Measurements from ENCODE around the gene BCAS3.

The BCAS3 gene

DNA sequence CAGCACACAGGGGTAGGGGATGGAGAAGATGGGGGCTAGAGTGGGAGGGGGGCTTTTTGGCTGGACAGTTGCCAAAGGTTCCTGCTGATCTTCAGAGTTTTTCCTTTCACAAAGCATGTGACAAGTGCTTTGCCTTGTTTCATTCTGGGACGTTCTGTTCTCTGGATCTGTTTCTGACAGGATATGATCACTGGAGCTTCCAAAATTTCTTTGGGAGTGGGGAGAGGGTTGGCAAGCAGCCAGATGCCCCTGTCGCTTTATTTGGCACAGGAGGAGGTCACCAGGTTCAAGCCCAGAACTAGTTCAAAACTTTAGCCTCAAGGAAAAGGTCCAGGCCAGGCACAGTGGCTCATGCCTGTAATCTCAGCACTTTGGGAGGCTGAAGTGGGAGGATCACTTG is 653.5 kb downstream of the BCAS3 start:
- Mint-ChIP-seq H3K27ac (no peak overlapping the region), H3K27me3 (ENCODE audit: low read depth, poor library complexity) (peaks cover 28% of the 10 kb centered on the region), H3K36me3 (ENCODE audit: low read depth) (no peaks in the 10 kb centered on the region), H3K9me3 (no peaks in the 10 kb centered on the region), H3K4me1 (peaks cover 23% of the 10 kb centered on the region), H3K4me3 (no peak overlapping the region)
- TF ChIP-seq CTCF (IDR thresholded peaks at IDR 0.05): no peak
- DNase-seq: no peak

- Mint-ChIP-seq H3K36me3 (ENCODE audit: low read depth) (no peaks in the 10 kb centered on the region), H3K4me3 (no peak overlapping the region), H3K27ac (no peak overlapping the region), H3K9me3 (no peaks in the 10 kb centered on the region), H3K4me1 (peaks cover 24% of the 10 kb centered on the region), H3K27me3 (ENCODE audit: low read depth, poor library complexity) (peaks cover 23% of the 10 kb centered on the region)
- DNase-seq: no peak
- no peak for TF ChIP-seq CTCF (IDR thresholded peaks at IDR 0.05)
These were observed 654.2 kb downstream of the BCAS3 start for GRCh38 chr17:61331886-61332285.

DNA sequence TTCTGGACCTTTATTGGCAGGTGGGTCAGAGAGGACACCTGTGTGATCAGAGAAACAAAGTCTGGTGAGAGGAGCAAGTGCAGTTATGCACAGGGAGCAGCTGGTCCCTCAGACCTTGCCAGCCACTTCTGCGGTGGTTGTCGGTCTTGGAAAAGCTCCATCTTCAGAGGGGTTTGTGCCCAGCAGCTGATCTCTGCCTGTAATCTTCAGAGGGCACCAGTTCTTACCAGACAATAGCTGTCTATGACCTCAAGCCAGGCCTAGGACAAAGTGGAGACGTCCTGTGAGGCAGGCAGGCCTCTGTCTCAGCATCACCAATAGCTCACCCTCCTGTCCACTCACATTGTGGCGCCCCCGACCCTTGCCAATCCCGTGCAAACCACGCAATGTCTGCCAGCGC is 655.5 kb downstream of the BCAS3 start:
- H3K27ac Mint-ChIP-seq: peak overlapping the region; percentile 25
- peaks cover 26% of the 10 kb centered on the region for H3K27me3 Mint-ChIP-seq (ENCODE audit: low read depth, poor library complexity)
- H3K9me3 Mint-ChIP-seq: no peaks in the 10 kb centered on the region

GRCh38 chr17:61334673-61335072 is 657.0 kb downstream of the BCAS3 start:
- Mint-ChIP-seq H3K36me3 (ENCODE audit: low read depth) (no peaks in the 10 kb centered on the region), H3K27ac (peak overlapping the region; percentile 58), H3K4me3 (no peak overlapping the region), H3K9me3 (no peaks in the 10 kb centered on the region), H3K4me1 (peaks cover 47% of the 10 kb centered on the region), H3K27me3 (ENCODE audit: low read depth, poor library complexity) (peaks cover 26% of the 10 kb centered on the region)
- DNase-seq: no peak
- TF ChIP-seq CTCF (IDR thresholded peaks at IDR 0.05): no peak

More for the DNA sequence above, 655.5 kb downstream of the BCAS3 start:
- TF ChIP-seq CTCF (IDR thresholded peaks at IDR 0.05): no peak
- peaks cover 36% of the 10 kb centered on the region for H3K4me1 Mint-ChIP-seq
- H3K36me3 Mint-ChIP-seq (ENCODE audit: low read depth): no peaks in the 10 kb centered on the region
- no peak for DNase-seq
- no peak overlapping the region for H3K4me3 Mint-ChIP-seq

DNA sequence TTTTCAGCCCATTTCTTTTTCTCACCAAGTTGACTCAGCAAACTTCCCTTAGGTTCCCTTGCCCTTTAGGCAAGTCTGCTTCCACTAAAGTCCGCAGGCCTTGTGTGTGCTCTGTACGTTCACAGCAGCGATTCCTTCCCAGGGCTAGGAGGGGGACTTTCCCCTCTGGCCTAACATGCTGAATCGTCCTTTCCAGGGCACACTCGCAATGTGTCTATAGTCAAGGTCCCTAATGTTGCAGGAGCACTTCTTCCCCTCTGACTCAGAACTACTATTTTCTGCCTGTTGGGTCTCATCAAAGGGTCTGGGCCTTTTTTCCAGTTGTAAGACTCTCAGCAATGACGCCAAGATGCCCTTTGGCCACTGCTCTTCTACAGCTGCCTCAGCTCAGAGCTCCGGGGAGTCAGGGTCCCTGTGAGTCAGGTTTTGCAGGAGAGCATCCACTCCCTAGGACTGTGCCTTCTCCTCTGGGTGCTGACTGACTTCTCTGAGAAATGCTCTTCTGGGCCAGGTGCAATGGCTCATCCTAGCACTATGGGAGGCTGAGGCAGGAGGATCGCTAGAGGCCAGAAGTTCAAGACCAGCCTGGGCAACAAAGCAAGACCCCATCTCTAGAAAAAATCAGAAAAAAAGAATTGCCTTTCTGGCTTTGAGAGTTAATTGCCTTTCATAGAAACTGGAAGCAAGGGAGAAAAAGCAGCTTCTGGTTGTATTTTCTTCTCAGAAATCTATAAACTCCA is 657.6 kb downstream of the BCAS3 start:
- H3K9me3 Mint-ChIP-seq: no peaks in the 10 kb centered on the region
- H3K27ac Mint-ChIP-seq: peak overlapping the region; percentile 58
- no peak overlapping the region for H3K4me3 Mint-ChIP-seq

More for the DNA sequence above, 657.6 kb downstream of the BCAS3 start:
- H3K27me3 Mint-ChIP-seq (ENCODE audit: low read depth, poor library complexity): peaks cover 24% of the 10 kb centered on the region
- no peak for TF ChIP-seq CTCF (IDR thresholded peaks at IDR 0.05)
- H3K4me1 Mint-ChIP-seq: peaks cover 47% of the 10 kb centered on the region
- no peaks in the 10 kb centered on the region for H3K36me3 Mint-ChIP-seq (ENCODE audit: low read depth)
- no peak for DNase-seq

All from nephron progenitor cell (in vitro differentiated cells).